GM08714 (cell line): Measurements from ENCODE around the gene KCNH2.

Experiments used
- H3K4me3 ChIP-seq: fragments of 200-500 bp; sonication (Bioruptor generic); 2 replicates; pipeline ENCODE4 v1.5.1; 2014; ENCODE audit warnings: mild to moderate bottlenecking, low read length, inconsistent platforms
- ZNF274 ChIP-seq: IDR thresholded peaks from 2 replicates; pipeline ENCODE4 v1.6.1; 2012; ENCODE audit warnings: mild to moderate bottlenecking, low read depth, low read length

KCNH2 gene

GRCh38 chr7:150958062-150958552 lies 20.0 kb downstream of the KCNH2 start:
- no peak for TF ChIP-seq ZNF274
- H3K4me3 ChIP-seq, result no peak overlapping the region

- no peak for TF ChIP-seq ZNF274
These were observed 20.7 kb downstream of the KCNH2 start for GRCh38 chr7:150957133-150958020.

GRCh38 chr7:150956395-150957132 lies 21.6 kb downstream of the KCNH2 start:
- H3K4me3 ChIP-seq, result no peak overlapping the region
- TF ChIP-seq ZNF274, result no peak

More at GRCh38 chr7:150957133-150958020, 20.7 kb downstream of the KCNH2 start:
- H3K4me3 ChIP-seq, result no peak overlapping the region

GRCh38 chr7:150955519-150956394 lies 22.4 kb downstream of the KCNH2 start:
- no peak for TF ChIP-seq ZNF274
- no peak overlapping the region for H3K4me3 ChIP-seq

GRCh38 chr7:150954986-150955518 lies 23.1 kb downstream of the KCNH2 start:
- TF ChIP-seq ZNF274, result no peak
- no peak overlapping the region for H3K4me3 ChIP-seq

GRCh38 chr7:150954201-150954985 lies 23.7 kb downstream of the KCNH2 start:
- no peak for TF ChIP-seq ZNF274
- no peak overlapping the region for H3K4me3 ChIP-seq

- no peak for TF ChIP-seq ZNF274
- no peak overlapping the region for H3K4me3 ChIP-seq
These were observed 24.8 kb downstream of the KCNH2 start for GRCh38 chr7:150953061-150953997.

GRCh38 chr7:150952331-150953050 lies 25.6 kb downstream of the KCNH2 start:
- H3K4me3 ChIP-seq, result no peak overlapping the region
- no peak for TF ChIP-seq ZNF274

GRCh38 chr7:150951521-150951920 lies 26.6 kb downstream of the KCNH2 start:
- H3K4me3 ChIP-seq, result no peak overlapping the region
- no peak for TF ChIP-seq ZNF274

- H3K4me3 ChIP-seq, result no peak overlapping the region
- no peak for TF ChIP-seq ZNF274
These were observed 27.0 kb downstream of the KCNH2 start for GRCh38 chr7:150951181-150951520.

- TF ChIP-seq ZNF274, result no peak
- H3K4me3 ChIP-seq, result no peak overlapping the region
These were observed 27.5 kb downstream of the KCNH2 start for GRCh38 chr7:150950496-150951180.
